ENCODE results near the gene SLC11A2. TPM values are rescaled to one million over a fixed set of nuclear protein-coding genes. Genes with fewer than 3 reads are reported as not detected.

SLC11A2 gene
- 10 to 100 TPM; 17.0 to 29.8 (median 24.9) TPM for polyA plus RNA-seq (ENCODE audit: insufficient read length in 10 of 10)
- long read RNA-seq, donor 1, result 0 reads
- long read RNA-seq, donor 2, full-length matches to known transcripts, result 3 of 3 reads
- long read RNA-seq, donor 2, partial matches to known transcripts, result 0 of 3 reads
- long read RNA-seq, donor 2, other reads (novel, unspliced or antisense), result 0 of 3 reads
- long read RNA-seq, donor 3, result 0 reads
- long read RNA-seq, donor 4, result 0 reads
- long read RNA-seq, donor 5, full-length matches to known transcripts, result 3 of 3 reads
- long read RNA-seq, donor 5, partial matches to known transcripts, result 0 of 3 reads
- long read RNA-seq, donor 5, other reads (novel, unspliced or antisense), result 0 of 3 reads
- long read RNA-seq, donor 6, full-length matches to known transcripts, result 2 of 2 reads
- long read RNA-seq, donor 6, partial matches to known transcripts, result 0 of 2 reads
- long read RNA-seq, donor 6, other reads (novel, unspliced or antisense), result 0 of 2 reads
- long read RNA-seq, donor 7, partial matches to known transcripts, result 5 of 6 reads
- long read RNA-seq, donor 7, other reads (novel, unspliced or antisense), result 0 of 6 reads
- long read RNA-seq, donor 8, result 0 reads
- long read RNA-seq, donor 9, result 0 reads

DNA sequence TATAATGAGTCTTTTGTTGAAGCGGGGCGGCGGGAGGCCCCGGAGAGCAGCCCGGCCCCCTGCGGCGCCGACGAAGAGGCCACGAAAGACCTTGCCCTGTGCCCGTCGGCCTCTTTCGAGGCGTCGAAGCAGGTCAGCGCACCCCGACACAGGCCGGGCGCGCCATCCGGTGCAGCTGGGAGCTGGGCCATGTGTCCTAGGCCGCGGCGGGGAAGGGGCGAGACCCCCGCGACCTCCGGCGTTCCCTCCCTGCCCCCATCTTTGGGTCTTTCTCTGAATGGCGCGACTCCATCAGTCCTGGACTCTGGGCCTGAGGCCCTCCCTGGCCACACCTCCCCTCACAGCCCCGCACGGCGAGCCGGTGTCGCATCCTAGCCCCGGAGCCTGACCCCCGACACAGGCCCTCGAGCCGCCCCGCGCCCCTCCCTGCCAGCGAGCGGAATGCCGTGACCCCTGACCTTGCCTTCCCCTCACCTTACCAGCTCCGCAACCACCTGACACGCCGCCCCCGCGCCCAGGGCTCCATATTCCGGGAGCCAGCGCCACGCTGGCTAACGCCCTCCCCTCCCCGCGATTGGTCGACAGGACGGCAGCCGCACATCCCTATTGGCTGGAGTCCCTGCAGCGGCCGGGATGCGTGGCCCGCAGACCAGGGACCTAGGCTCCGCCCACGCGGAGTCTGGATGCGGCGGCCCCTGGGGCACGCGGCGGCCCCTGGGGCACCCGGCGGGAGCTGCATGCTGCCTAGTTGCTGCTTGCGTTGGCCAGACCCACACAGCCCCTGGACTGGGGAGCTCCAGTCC lies at the start of gene SLC11A2:
Gene SLC11A2, minus strand, starts transcription at position 549 of the 803 bp plus-strand sequence. CDS start 15,656 bp downstream, outside the sequence.
- peak; percentile 94 to 98 (median 95) for DNase-seq

DNA sequence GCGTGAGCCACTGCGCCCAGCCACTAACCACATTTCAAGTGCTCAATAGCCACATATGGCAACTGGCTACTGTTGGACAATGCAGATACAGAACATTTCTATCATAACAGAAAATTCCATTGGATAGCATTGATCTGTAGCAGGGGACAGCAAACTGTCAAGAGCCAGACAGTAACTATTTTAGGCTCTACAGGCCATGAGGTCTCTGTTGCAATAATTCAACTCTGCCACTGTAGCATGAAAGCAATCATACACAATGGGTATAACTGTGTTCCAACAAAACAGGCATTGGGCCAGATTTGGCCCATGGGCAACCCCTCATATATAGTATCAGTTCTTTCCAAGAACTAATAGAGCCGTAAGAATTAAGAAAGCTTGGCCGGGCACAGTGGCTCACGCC lies 49.2 kb upstream of the SLC11A2 start:
- DNase-seq, result no peak

GRCh38 chr12:51071663-51072062 lies 45.5 kb upstream of the SLC11A2 start:
- DNase-seq, result no peak

- DNase-seq, result peak in 1 of 3 donors; percentile 43
Measured at GRCh38 chr12:51070004-51070403, 43.8 kb upstream of the SLC11A2 start.

DNA sequence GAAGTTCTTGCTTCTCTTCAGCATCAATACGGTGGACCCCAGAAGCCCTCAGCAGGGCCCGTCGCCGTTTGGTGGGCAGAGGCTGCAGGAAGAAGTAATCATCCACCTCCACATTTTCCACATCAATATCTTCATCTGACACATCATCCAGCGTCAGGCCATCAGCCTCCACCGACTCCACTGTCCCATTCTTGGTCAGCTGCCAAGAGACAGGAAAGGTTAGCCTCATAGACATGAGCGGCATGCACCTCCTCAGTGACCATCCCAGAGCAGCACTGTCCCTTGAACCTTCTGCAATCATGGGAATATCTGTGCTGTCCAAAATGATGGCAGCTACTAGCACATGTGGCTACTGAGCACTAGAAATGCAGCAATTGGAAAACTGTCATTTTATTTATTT lies 41.6 kb upstream of the SLC11A2 start:
- no peak for DNase-seq

DNA sequence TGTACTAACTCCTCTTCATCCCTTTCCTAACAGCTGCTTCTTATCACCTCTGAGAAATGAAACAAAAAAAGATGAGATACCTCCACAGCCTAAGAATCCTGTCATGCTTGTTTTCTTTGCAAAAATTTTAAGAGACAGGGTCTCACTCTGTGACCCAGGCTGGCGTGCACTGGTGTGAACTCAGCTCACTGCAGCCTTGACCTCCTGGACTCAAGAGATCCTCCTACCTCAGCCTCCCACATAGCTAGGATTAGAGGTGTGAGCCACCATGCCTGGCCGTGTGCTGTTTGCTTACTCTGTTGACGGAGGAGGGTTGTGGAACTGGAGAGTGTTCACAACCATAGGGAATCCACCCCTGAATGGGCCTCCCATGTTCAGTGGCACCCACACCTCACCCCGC lies 41.0 kb upstream of the SLC11A2 start:
- no peak for DNase-seq

DNA sequence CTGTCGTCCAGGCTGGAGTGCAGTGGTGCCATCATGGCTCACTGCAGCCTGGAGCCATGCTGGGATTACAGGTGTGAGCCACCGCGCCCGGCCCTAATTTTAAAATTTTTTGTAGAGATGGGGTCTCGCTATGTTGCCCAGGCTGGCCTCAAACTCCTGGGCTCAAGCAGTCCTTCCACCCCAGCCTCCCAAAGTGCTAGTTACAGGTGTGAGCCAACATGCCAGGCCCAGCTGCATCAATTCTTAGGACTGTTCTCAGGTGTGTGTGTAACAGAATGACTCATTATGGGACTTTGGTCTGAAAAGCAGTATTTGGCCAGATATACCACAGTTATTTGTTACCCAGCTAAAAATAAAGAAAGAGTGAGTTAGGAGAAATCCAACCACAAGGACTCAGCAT lies 39.3 kb upstream of the SLC11A2 start:
- DNase-seq, result no peak

- no peak for DNase-seq
Measured at GRCh38 chr12:51062631-51063397, 36.6 kb upstream of the SLC11A2 start.

DNA sequence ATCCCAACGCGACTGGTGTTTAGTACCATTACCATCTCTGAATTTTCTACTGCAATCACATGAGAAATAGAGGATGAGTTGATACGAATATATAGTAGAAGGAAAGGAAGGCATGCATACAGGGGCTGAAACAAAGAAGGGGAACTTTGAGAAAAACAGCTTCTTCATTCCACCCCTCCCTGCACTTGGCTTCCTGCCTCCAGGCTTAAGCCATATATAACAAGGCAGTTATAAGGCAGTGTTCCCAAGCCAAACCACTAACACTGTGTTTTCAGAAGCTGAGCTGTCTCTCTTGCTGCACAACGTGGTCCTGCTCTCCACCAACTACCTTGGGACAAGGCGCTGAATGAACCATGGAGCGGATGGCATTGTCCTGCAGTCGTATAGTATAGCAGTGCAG lies 32.9 kb upstream of the SLC11A2 start:
- DNase-seq, result no peak

GRCh38 chr12:51056242-51056641 lies 30.1 kb upstream of the SLC11A2 start:
- DNase-seq, result no peak

GRCh38 chr12:51055060-51055459 lies 28.9 kb upstream of the SLC11A2 start:
- no peak for DNase-seq

GRCh38 chr12:51051787-51052186 lies 25.6 kb upstream of the SLC11A2 start:
- DNase-seq, result no peak

GRCh38 chr12:51049525-51049924 lies 23.3 kb upstream of the SLC11A2 start:
- no peak for DNase-seq

- DNase-seq, result no peak
Measured at GRCh38 chr12:51048661-51049251, 22.6 kb upstream of the SLC11A2 start.

DNA sequence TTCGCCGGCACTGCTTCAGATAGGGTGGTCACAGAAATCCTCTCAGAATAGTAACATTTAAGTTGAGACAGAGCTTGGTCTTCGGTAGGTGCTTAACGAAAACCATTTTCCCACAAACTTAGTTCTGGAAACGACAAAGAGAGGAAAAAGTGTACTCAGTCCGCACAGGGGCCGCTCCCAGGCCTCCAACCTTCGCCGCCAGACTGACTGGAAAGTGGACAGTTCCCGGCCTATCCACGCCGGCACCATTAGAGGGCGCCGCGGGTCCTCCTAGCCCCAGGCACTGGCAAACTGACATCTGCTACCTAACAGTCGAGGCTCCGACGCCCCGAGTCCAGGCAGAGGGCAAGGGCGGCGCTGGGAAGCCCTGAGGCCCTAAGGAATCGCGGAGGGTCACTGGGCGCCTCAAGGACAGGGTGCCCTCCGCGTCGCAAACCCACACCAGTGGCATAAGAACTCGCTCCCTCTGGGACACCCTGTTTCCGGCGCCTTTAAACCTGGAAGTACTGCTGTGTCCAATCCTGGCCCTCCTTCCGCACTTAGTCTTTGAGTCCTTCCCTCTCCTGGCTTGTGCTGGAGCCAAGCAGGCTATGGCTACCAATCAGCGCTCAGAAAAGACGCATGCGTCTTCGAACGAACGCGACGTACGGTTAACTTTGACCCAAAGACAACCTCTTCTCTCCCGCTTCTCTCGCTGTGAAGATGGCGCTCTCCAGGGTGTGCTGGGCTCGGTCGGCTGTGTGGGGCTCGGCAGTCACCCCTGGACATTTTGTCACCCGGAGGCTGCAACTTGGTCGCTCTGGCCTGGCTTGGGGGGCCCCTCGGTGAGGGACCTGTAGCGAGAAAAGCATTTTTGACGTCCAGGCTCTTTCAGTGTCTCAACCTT lies 21.7 kb upstream of the SLC11A2 start, which contains the start of gene LETMD1:
Gene LETMD1, plus strand, starts transcription at position 673 of the 886 bp plus-strand sequence. Its CDS starts 30 bp downstream, at position 703.
- peak; percentile 98 to 99 (median 99) for DNase-seq

DNA sequence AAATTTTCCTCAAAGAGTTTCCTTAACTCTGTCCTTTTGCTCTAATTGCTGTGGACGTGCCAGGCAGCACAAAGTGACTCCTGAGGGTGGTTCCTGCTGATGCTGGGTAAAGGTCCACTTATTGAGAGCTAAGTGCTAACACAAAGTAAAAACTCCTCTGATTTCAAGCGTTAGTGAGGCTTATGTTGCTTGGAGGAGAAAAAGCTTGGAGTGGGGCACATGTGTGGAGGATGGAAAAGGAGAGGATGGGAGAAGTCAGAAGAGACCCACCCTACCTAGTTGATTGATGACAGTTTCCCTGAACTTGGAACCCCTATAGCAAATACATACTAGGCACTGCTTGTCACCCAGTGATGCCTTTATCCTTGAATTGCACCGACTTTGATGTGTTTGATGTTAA lies 10.1 kb upstream of the SLC11A2 start:
- DNase-seq, result no peak

DNA sequence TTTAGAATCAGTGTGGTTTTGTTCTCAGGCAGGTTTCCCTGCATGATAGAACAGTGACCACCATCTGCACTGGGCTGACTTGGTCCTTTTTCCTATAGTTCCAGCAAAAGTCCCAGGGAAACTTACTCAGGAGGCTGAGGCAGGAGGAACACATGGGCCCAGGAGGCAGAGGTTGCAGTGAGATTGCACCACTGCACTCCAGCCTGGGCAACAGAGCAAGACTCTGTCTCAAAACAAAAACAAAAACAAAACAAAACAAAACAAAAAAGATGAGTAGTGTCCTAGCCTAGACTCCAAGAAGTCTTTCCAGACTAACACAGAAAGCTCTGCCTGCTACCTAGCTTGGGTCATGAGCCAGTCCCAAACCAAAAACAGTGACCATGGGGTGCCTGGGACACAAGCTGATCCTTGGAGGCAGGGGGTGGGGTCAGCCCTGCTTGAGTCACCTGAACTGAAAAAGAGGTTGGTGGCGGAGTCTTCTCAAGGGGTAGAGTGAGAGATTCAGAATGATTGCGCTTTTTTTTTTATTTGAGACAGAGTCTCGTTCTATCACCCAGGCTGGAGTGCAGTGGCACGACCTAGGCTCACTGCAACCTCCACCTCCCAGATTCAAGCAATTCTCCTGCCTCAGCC lies 7.4 kb upstream of the SLC11A2 start:
- no peak for DNase-seq

GRCh38 chr12:51033048-51033447 lies 6.9 kb upstream of the SLC11A2 start:
- no peak for DNase-seq

DNA sequence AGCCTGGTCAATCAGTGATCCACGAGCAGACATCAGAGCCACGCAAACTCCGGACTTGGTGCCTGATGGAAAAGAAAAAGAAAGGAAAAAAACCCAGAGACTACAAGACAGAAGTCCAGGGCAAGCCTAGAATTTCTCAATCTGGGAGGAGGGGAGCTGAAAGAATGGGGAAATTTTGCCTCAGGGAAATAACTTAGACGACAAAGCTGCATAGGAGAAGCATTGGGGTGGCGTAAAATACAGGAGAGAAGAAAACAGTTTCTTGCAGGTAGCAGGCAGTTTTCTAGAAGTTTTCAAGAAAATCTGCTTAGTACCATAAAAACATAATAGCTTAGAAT lies 2.6 kb upstream of the SLC11A2 start:
- DNase-seq, result no peak
